Neural cell (in vitro differentiated cells): Measurements from ENCODE around the gene ATAD1. TPM values are rescaled to one million over a fixed set of nuclear protein-coding genes. Genes with fewer than 3 reads are reported as not detected.
"Not testable (repeated sequence)": the region's sequence is repeated elsewhere in the genome, so short reads cannot be mapped to it uniquely, and the experiment has no call there.

Experiments
- H2AFZ ChIP-seq: fragments of 200-600, 300-800 bp; sonication (generic), shearing (Covaris generic); 2 replicates; pipeline ENCODE4 v1.6.0; 2014; ENCODE audit warnings: low read depth, mild to moderate bottlenecking, antibody characterized with exemption, low read length, moderate library complexity
- H3F3A ChIP-seq: fragments of 200-600 bp; shearing (Covaris generic); 2 replicates; pipeline ENCODE4 v1.6.1; 2016; ENCODE audit warnings: mild to moderate bottlenecking, moderate library complexity, mixed read lengths, antibody characterized with exemption, low read length; ENCODE audit not compliant: insufficient read depth, poor library complexity, severe bottlenecking
- H3K27ac ChIP-seq: fragments of 200-600, 300-800 bp; sonication (generic), shearing (Covaris generic); 2 replicates; pipeline ENCODE4 v1.5.1; 2014; ENCODE audit warnings: mild to moderate bottlenecking, low read length, moderate library complexity
- H3K27me3 ChIP-seq: fragments of 300-800, 200-600 bp; sonication (generic), shearing (Covaris generic); 2 replicates; pipeline ENCODE4 v1.6.0; 2014; ENCODE audit warnings: mild to moderate bottlenecking, low read depth, low read length, moderate library complexity; ENCODE audit not compliant: insufficient read depth
- H3K36me3 ChIP-seq: fragments of 300-800, 200-600 bp; sonication (generic), shearing (Covaris generic); 2 replicates; pipeline ENCODE4 v1.5.1; 2014; ENCODE audit warnings: mild to moderate bottlenecking, antibody characterized with exemption, low read length, moderate library complexity; ENCODE audit not compliant: insufficient read depth
- H3K4me2 ChIP-seq: fragments of 300-800, 200-600 bp; sonication (generic), shearing (Covaris generic); 2 replicates; pipeline ENCODE4 v1.6.0; 2014; ENCODE audit warnings: mild to moderate bottlenecking, low read length
- H3K4me3 ChIP-seq: fragments of 300-800, 200-600 bp; sonication (generic), shearing (Covaris generic); 2 replicates; pipeline ENCODE4 v1.5.1; 2014; ENCODE audit warnings: mild to moderate bottlenecking, low read length, moderate library complexity
- H3K79me2 ChIP-seq: fragments of 200-600 bp; shearing (Covaris generic); replicated peaks from 2 replicates; pipeline ENCODE4 v1.6.0; 2014; ENCODE audit warnings: mild to moderate bottlenecking, low read length, moderate library complexity; ENCODE audit not compliant: insufficient read depth
- H3K9ac ChIP-seq: fragments of 300-800, 200-600 bp; sonication (generic), shearing (Covaris generic); 2 replicates; pipeline ENCODE4 v1.6.1; 2016; ENCODE audit warnings: mild to moderate bottlenecking, low read length, mixed read lengths
- H3K9me2 ChIP-seq: fragments of 200-600 bp; shearing (Covaris generic); 2 replicates; pipeline ENCODE4 v1.6.1; 2016; ENCODE audit warnings: mild to moderate bottlenecking, low read length, mixed read lengths; ENCODE audit not compliant: insufficient read depth
- H3K9me3 ChIP-seq: fragments of 200-600, 300-800 bp; sonication (generic), shearing (Covaris generic); 2 replicates; pipeline ENCODE4 v1.6.1; 2016; ENCODE audit warnings: mild to moderate bottlenecking, mixed run types, low read length, moderate library complexity, mixed read lengths
- H4K20me1 ChIP-seq: fragments of 200-600 bp; shearing (Covaris generic); 2 replicates; pipeline ENCODE4 v1.6.1; 2016; ENCODE audit warnings: mild to moderate bottlenecking, mixed run types; ENCODE audit not compliant: insufficient read depth
- EP300 ChIP-seq: fragments of 450-650 bp; conservative IDR thresholded peaks from 2 replicates; pipeline ENCODE4 v1.6.1; 2014; ENCODE audit warnings: antibody characterized with exemption, mild to moderate bottlenecking, moderate library complexity; ENCODE audit not compliant: poor library complexity, severe bottlenecking
- EZH2 ChIP-seq: fragments of 200-600, 300-800 bp; shearing (Covaris generic), sonication (generic); IDR thresholded peaks from 2 replicates; pipeline ENCODE4 v1.6.1; 2014; ENCODE audit warnings: antibody characterized with exemption, low read length, borderline replicate concordance, mild to moderate bottlenecking; ENCODE audit not compliant: insufficient read depth, poor library complexity, severe bottlenecking
- MXI1 ChIP-seq: fragments of 450-650 bp; conservative IDR thresholded peaks from 2 replicates; pipeline ENCODE4 v1.6.1; 2014; ENCODE audit warnings: antibody characterized with exemption, mild to moderate bottlenecking; ENCODE audit not compliant: poor library complexity, severe bottlenecking
- POLR2AphosphoS5 ChIP-seq: IDR thresholded peaks from 2 replicates; pipeline ENCODE4 v1.6.1; 2012
- RAD21 ChIP-seq: fragments of 450-650 bp; conservative IDR thresholded peaks from 2 replicates; pipeline ENCODE4 v1.6.1; 2014; ENCODE audit warnings: antibody characterized with exemption, mild to moderate bottlenecking, moderate library complexity
- SMC3 ChIP-seq: fragments of 450-650 bp; conservative IDR thresholded peaks from 2 replicates; pipeline ENCODE4 v1.6.1; 2014; ENCODE audit warnings: antibody characterized with exemption, mild to moderate bottlenecking, moderate library complexity; ENCODE audit not compliant: poor library complexity
- TAF1 ChIP-seq: IDR thresholded peaks from 2 replicates; pipeline ENCODE4 v1.6.1; 2012; ENCODE audit warnings: low read depth
- polyA plus RNA-seq: library from polyadenylated mRNA; depleted of rRNA; stranded (reverse); fragments of >200 nt; gene quantifications from 2 replicates; pipeline ENCODE4 v1.2.3, GENCODE V29; 2014
- TF ChIP-seq, protein P1 (sequence below): IDR thresholded peaks from 2 replicates; pipeline ENCODE4 v1.6.1; 2012; ENCODE audit warnings: borderline replicate concordance
- TF ChIP-seq, protein P2 (sequence below): fragments of 450-650 bp; IDR thresholded peaks from 2 replicates; pipeline ENCODE4 v1.5.1; 2014; ENCODE audit warnings: antibody characterized with exemption, mild to moderate bottlenecking, moderate library complexity; ENCODE audit not compliant: poor library complexity, severe bottlenecking

Gene ATAD1
- polyA plus RNA-seq, 1 donor from 2014 or later: 165 TPM

DNA sequence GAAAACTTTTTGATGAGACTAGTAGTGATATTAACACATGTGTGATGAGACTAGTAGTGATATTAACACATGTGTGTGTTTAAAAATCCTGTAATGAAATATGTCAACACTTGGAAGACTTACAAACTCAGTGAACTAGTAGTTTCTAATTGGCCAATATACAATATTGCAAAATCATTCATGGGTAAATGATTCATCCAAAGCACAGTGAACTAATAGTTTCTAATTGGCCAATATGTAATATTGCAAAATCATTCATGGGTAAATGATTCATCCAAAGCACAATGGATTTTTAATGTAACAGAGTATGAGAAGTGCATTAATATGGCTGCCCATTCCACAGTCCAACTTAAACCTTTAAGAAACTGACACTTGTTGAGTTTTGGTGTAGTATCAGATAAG lies 77.8 kb downstream of the ATAD1 start:
- no peaks in the 10 kb centered on the region for H3K36me3 ChIP-seq
- no peaks in the 10 kb centered on the region for H3K79me2 ChIP-seq
- H3K4me2 ChIP-seq: no peak overlapping the region
- no peaks in the 10 kb centered on the region for H4K20me1 ChIP-seq
- H3K9ac ChIP-seq: no peak overlapping the region
- H3K9me2 ChIP-seq: no peaks in the 10 kb centered on the region
- no peak overlapping the region for H2AFZ ChIP-seq
- H3F3A ChIP-seq: no peaks in the 10 kb centered on the region
- H3K4me3 ChIP-seq: no peak overlapping the region
- no peak overlapping the region for H3K27ac ChIP-seq
- no peaks in the 10 kb centered on the region for H3K9me3 ChIP-seq
- TF ChIP-seq, protein P1, sequence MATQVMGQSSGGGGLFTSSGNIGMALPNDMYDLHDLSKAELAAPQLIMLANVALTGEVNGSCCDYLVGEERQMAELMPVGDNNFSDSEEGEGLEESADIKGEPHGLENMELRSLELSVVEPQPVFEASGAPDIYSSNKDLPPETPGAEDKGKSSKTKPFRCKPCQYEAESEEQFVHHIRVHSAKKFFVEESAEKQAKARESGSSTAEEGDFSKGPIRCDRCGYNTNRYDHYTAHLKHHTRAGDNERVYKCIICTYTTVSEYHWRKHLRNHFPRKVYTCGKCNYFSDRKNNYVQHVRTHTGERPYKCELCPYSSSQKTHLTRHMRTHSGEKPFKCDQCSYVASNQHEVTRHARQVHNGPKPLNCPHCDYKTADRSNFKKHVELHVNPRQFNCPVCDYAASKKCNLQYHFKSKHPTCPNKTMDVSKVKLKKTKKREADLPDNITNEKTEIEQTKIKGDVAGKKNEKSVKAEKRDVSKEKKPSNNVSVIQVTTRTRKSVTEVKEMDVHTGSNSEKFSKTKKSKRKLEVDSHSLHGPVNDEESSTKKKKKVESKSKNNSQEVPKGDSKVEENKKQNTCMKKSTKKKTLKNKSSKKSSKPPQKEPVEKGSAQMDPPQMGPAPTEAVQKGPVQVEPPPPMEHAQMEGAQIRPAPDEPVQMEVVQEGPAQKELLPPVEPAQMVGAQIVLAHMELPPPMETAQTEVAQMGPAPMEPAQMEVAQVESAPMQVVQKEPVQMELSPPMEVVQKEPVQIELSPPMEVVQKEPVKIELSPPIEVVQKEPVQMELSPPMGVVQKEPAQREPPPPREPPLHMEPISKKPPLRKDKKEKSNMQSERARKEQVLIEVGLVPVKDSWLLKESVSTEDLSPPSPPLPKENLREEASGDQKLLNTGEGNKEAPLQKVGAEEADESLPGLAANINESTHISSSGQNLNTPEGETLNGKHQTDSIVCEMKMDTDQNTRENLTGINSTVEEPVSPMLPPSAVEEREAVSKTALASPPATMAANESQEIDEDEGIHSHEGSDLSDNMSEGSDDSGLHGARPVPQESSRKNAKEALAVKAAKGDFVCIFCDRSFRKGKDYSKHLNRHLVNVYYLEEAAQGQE: no peak
- TF ChIP-seq, protein P2, sequence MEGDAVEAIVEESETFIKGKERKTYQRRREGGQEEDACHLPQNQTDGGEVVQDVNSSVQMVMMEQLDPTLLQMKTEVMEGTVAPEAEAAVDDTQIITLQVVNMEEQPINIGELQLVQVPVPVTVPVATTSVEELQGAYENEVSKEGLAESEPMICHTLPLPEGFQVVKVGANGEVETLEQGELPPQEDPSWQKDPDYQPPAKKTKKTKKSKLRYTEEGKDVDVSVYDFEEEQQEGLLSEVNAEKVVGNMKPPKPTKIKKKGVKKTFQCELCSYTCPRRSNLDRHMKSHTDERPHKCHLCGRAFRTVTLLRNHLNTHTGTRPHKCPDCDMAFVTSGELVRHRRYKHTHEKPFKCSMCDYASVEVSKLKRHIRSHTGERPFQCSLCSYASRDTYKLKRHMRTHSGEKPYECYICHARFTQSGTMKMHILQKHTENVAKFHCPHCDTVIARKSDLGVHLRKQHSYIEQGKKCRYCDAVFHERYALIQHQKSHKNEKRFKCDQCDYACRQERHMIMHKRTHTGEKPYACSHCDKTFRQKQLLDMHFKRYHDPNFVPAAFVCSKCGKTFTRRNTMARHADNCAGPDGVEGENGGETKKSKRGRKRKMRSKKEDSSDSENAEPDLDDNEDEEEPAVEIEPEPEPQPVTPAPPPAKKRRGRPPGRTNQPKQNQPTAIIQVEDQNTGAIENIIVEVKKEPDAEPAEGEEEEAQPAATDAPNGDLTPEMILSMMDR: no peak
- TF ChIP-seq MXI1 (no peak), EZH2 (no peak), RAD21 (no peak), EP300 (no peak), SMC3 (no peak), POLR2AphosphoS5 (no peak), TAF1 (no peak)
- H3K27me3 ChIP-seq: no peaks in the 10 kb centered on the region

DNA sequence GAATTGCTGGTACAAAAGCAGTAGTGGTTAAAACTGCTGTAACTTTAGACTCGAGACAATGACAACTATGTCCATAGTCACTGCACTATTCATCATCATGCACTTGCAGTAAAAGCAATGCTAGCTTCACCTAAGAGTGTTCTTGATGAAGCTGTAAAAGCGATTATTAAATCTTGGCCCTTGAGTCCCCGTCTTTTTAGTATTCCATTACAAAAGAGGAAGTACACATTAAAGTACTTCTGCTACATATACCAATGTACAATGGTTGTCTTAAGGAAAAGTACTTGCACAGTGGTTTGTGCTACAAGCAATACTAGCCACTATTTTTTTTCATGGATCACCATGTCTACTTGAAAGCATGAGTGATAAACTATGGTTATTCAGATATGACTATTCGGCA lies 78.3 kb downstream of the ATAD1 start:
- Histone ChIP-seq H3F3A (no peaks in the 10 kb centered on the region), H3K27me3 (no peaks in the 10 kb centered on the region), H2AFZ (no peak overlapping the region), H3K9me3 (no peaks in the 10 kb centered on the region), H3K36me3 (no peaks in the 10 kb centered on the region), H3K4me3 (no peak overlapping the region), H3K4me2 (no peak overlapping the region), H4K20me1 (no peaks in the 10 kb centered on the region), H3K9ac (no peak overlapping the region), H3K9me2 (no peaks in the 10 kb centered on the region), H3K27ac (no peak overlapping the region), H3K79me2 (no peaks in the 10 kb centered on the region)
- TF ChIP-seq EZH2: no peak

DNA sequence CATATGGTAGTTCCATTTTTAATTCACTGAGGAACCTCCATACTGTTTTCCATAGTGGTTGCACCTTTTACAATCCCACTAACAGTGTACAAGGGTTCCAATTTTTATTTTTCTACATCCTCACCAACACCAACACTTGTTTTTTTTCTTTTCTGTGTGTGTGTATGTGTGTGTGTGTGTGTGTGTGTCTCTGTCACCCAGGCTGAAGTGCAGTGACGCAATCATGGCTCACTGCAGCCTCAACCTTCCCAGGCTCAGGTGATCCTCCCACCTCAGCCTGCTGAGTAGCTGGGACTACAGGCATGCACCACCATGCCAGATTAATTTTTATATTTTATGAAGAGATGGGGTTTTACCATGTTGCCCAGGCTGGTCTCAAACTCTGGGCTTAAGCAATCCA lies 79.8 kb downstream of the ATAD1 start:
- H3K9me2 ChIP-seq, H3K27me3 ChIP-seq, H3K9ac ChIP-seq, H3K36me3 ChIP-seq, H2AFZ ChIP-seq, H3K4me3 ChIP-seq, H3F3A ChIP-seq, H3K9me3 ChIP-seq, H4K20me1 ChIP-seq, H3K4me2 ChIP-seq, H3K27ac ChIP-seq, H3K79me2 ChIP-seq: not testable (repeated sequence)
